IMR-90 (cell line): ENCODE results near the gene GALNT12. TPM values are rescaled to one million over a fixed set of nuclear protein-coding genes. Genes with fewer than 3 reads are reported as not detected.

ENCODE experiments used
- ATAC-seq: fragments of 200-7000 bp; cut with Tn5 transposase; 2 replicates; pipeline ENCODE4 v1.9.1; 2020; ENCODE audit warnings: low read depth, mild to moderate bottlenecking, moderate library complexity
- Bru-seq: library from RNA; stranded (reverse); fragments of 400-500 nt; gene quantifications from one replicate; lab custom pipeline; 2021; lab: Mats Ljungman, UMichigan
- BruChase-seq, 2 experiments: library from RNA; stranded (reverse); fragments of 400-500 nt; gene quantifications; one replicate each; lab custom pipeline; 2021; lab: Mats Ljungman, UMichigan
- BruUV-seq: library from RNA; stranded (reverse); fragments of 400-500 nt; replicated peaks from 2 replicates; lab custom pipeline; 2021; lab: Mats Ljungman, UMichigan
- CTCF ChIA-PET: fragments of 300-600 bp; formaldehyde crosslinking; extraction: SDS; loops from one replicate; lab custom pipeline; 2021; ENCODE audit warnings: antibody characterized with exemption; lab: Yijun Ruan, JAX
- POLR2A ChIA-PET: fragments of 300-600 bp; sonication (Branson Sonifier 250); formaldehyde crosslinking; loops from one replicate; lab custom pipeline; 2022; ENCODE audit warnings: antibody characterized with exemption; ENCODE audit not compliant: unreplicated experiment; lab: Charles Lee
- DNase-seq: peaks from one replicate; pipeline ENCODE4 v3.0.0; 2013
- H2AFZ ChIP-seq: replicated peaks from 2 replicates; pipeline ENCODE3; 2013; ENCODE audit warnings: low read length, mild to moderate bottlenecking; ENCODE audit not compliant: poor library complexity
- H2AK5ac ChIP-seq: 2 replicates; pipeline ENCODE4 v1.6.1; 2013; ENCODE audit warnings: low read depth, low read length, inconsistent platforms
- H2AK9ac ChIP-seq: replicated peaks from 2 replicates; pipeline ENCODE3; 2013; ENCODE audit warnings: mild to moderate bottlenecking, low read depth, low read length, moderate library complexity; ENCODE audit not compliant: poor library complexity
- H2BK120ac ChIP-seq: 2 replicates; pipeline ENCODE4 v1.6.1; 2013; ENCODE audit warnings: low read depth, low read length, inconsistent platforms
- H2BK15ac ChIP-seq: 3 replicates; pipeline ENCODE4 v1.6.1; 2013; ENCODE audit warnings: low read depth, low read length, inconsistent platforms
- H2BK20ac ChIP-seq: 2 replicates; pipeline ENCODE4 v1.6.1; 2013; ENCODE audit warnings: low read depth, mild to moderate bottlenecking, inconsistent platforms, low read length, moderate library complexity
- H2BK5ac ChIP-seq: 2 replicates; pipeline ENCODE4 v1.6.1; 2013; ENCODE audit warnings: mild to moderate bottlenecking, low read depth, low read length, inconsistent platforms; ENCODE audit not compliant: poor library complexity, severe bottlenecking
- H3K14ac ChIP-seq: replicated peaks from 2 replicates; pipeline ENCODE4 v1.6.1; 2013; ENCODE audit warnings: low read depth, low read length, inconsistent platforms
- H3K18ac ChIP-seq: 2 replicates; pipeline ENCODE4 v1.6.1; 2013; ENCODE audit warnings: low read depth, low read length, control low read depth
- H3K23ac ChIP-seq: 2 replicates; pipeline ENCODE4 v1.6.1; 2013; ENCODE audit warnings: low read depth, low read length, inconsistent platforms
- H3K27ac ChIP-seq: 2 replicates; pipeline ENCODE4 v1.5.1; 2013; ENCODE audit warnings: mild to moderate bottlenecking, control low read depth, low read length; ENCODE audit not compliant: insufficient read depth
- H3K27me3 ChIP-seq: 2 replicates; pipeline ENCODE4 v1.6.1; 2013; ENCODE audit warnings: low read length; ENCODE audit not compliant: control insufficient read depth, insufficient read depth
- H3K36me3 ChIP-seq: 2 replicates; pipeline ENCODE4 v1.6.1; 2013; ENCODE audit warnings: low read length, mixed read lengths; ENCODE audit not compliant: control insufficient read depth, insufficient read depth
- H3K4ac ChIP-seq: 2 replicates; pipeline ENCODE4 v1.6.1; 2013; ENCODE audit warnings: low read depth, low read length, inconsistent platforms
- H3K4me1 ChIP-seq: 2 replicates; pipeline ENCODE4 v1.6.1; 2013; ENCODE audit warnings: low read length, mixed read lengths; ENCODE audit not compliant: control insufficient read depth, insufficient read depth
- H3K4me2 ChIP-seq: 2 replicates; pipeline ENCODE4 v1.6.1; 2013; ENCODE audit warnings: low read depth, mild to moderate bottlenecking, control low read depth, low read length, moderate library complexity
- H3K4me3 ChIP-seq: 2 replicates; pipeline ENCODE4 v1.5.1; 2013; ENCODE audit warnings: low read depth, mild to moderate bottlenecking, control low read depth, low read length, moderate library complexity; ENCODE audit not compliant: insufficient read depth
- H3K56ac ChIP-seq: 2 replicates; pipeline ENCODE4 v1.6.1; 2013; ENCODE audit warnings: low read length, inconsistent platforms; ENCODE audit not compliant: insufficient read depth; ENCODE audit errors: extremely low read depth
- H3K79me1 ChIP-seq, 2 experiments: 2 replicates each; pipeline ENCODE4 v1.6.1; 2013; ENCODE audit warnings: low read length in 2 of 2, inconsistent platforms in 1 of 2, low read depth in 1 of 2
- H3K9ac ChIP-seq: 2 replicates; pipeline ENCODE4 v1.6.1; 2013; ENCODE audit warnings: low read depth, low read length, control low read depth
- H3K9me1 ChIP-seq: 2 replicates; pipeline ENCODE4 v1.6.1; 2013; ENCODE audit warnings: low read length, inconsistent platforms; ENCODE audit not compliant: insufficient read depth
- H3K9me3 ChIP-seq: 2 replicates; pipeline ENCODE4 v1.6.1; 2013; ENCODE audit warnings: low read length; ENCODE audit not compliant: control insufficient read depth, insufficient read depth
- H4K20me1 ChIP-seq: 2 replicates; pipeline ENCODE4 v1.6.1; 2013; ENCODE audit warnings: low read length, inconsistent platforms; ENCODE audit not compliant: insufficient read depth
- H4K5ac ChIP-seq: 2 replicates; pipeline ENCODE4 v1.6.1; 2013; ENCODE audit warnings: mild to moderate bottlenecking, low read depth, low read length, control low read depth
- H4K8ac ChIP-seq, 2 experiments: 2 replicates each; pipeline ENCODE4 v1.6.1; 2013; ENCODE audit warnings: low read depth in 2 of 2, low read length in 2 of 2, control low read depth in 1 of 2, inconsistent platforms in 1 of 2
- H4K91ac ChIP-seq: 2 replicates; pipeline ENCODE4 v1.6.1; 2013; ENCODE audit warnings: low read depth, low read length, inconsistent platforms; ENCODE audit not compliant: insufficient read depth
- CEBPB ChIP-seq: IDR thresholded peaks from 2 replicates; pipeline ENCODE4 v1.6.1; 2012; ENCODE audit warnings: low read depth, low read length, improper control_type of control experiment
- CTCF ChIP-seq: conservative IDR thresholded peaks from 2 replicates; pipeline ENCODE4 v1.5.1; 2012; ENCODE audit warnings: mild to moderate bottlenecking, low read depth, low read length, improper control_type of control experiment
- NFE2L2 ChIP-seq: fragments of 150-350 bp; IDR thresholded peaks from 2 replicates; pipeline ENCODE4 v1.6.1; 2016; ENCODE audit warnings: low read depth, mild to moderate bottlenecking, low read length
- POLR2A ChIP-seq: IDR thresholded peaks from 2 replicates; pipeline ENCODE4 v1.6.1; 2012; ENCODE audit warnings: mild to moderate bottlenecking, low read depth, low read length
- RCOR1 ChIP-seq: IDR thresholded peaks from 2 replicates; pipeline ENCODE4 v1.6.1; 2012; ENCODE audit warnings: mild to moderate bottlenecking, low read length, improper control_type of control experiment; ENCODE audit not compliant: insufficient replicate concordance
- RFX5 ChIP-seq: IDR thresholded peaks from 2 replicates; pipeline ENCODE4 v1.8.0; 2012; ENCODE audit warnings: low read depth, mild to moderate bottlenecking, low read length, moderate library complexity
- USF2 ChIP-seq: fragments of 150-350 bp; IDR thresholded peaks from 2 replicates; pipeline ENCODE4 v1.6.1; 2017; ENCODE audit warnings: mild to moderate bottlenecking, antibody characterized with exemption, low read length, low read depth
- WGBS, 2 experiments: methylation state at CpG; one replicate each; pipeline versions ENCODE4 v1.1.5 to v1.1.7; 2013; ENCODE audit warnings: missing lambda C conversion rate in 2 of 2; ENCODE audit not compliant: insufficient read length in 1 of 2; ENCODE audit errors: extremely low coverage in 2 of 2; 5-methylcytosine and 5-hydroxymethylcytosine counted together
- dilution Hi-C: fragments of 300-500 bp; cut with HindIII; formaldehyde crosslinking; loops from one replicate; pipeline ENCODE4 v1.14.3; 2018; ENCODE audit warnings: low sequenced_read_pairs; ENCODE audit not compliant: unreplicated experiment
- in situ Hi-C: fragments of 300-500 bp; cut with MboI; formaldehyde crosslinking; loops from 3 replicates; pipeline ENCODE4 v1.14.3; 2019; ENCODE audit warnings: low sequenced_read_pairs, inconsistent platforms, mixed read lengths
- intact Hi-C: fragments of 100-400 bp; cut with micrococcal nuclease; formaldehyde crosslinking; loops from 2 replicates; pipeline ENCODE4 v1.10.0; 2022
- long read RNA-seq: library from polyadenylated mRNA; unstranded; transcript quantifications from one replicate; pipeline ENCODE4 v2.0.0, GENCODE V29; 2021; ENCODE audit not compliant: unreplicated experiment
- polyA plus RNA-seq, 3 experiments: library from polyadenylated mRNA; depleted of rRNA; stranded (reverse); fragments of >200 nt; gene quantifications; 2 replicates each; pipeline ENCODE4 v1.2.3, GENCODE V29; 2012; ENCODE audit warnings: low replicate concordance in 1 of 3
- total RNA-seq: library from RNA; depleted of rRNA; stranded (reverse); fragments of >200 nt; gene quantifications from 2 replicates; pipeline ENCODE4 v1.2.3, GENCODE V29; 2012; rRNA removed
- TF ChIP-seq, protein P1 (sequence below): fragments of 150-350 bp; IDR thresholded peaks from 2 replicates; pipeline ENCODE4 v1.6.1; 2016; ENCODE audit warnings: low read depth, mild to moderate bottlenecking, low read length, moderate library complexity, borderline replicate concordance

Gene GALNT12, protein sequence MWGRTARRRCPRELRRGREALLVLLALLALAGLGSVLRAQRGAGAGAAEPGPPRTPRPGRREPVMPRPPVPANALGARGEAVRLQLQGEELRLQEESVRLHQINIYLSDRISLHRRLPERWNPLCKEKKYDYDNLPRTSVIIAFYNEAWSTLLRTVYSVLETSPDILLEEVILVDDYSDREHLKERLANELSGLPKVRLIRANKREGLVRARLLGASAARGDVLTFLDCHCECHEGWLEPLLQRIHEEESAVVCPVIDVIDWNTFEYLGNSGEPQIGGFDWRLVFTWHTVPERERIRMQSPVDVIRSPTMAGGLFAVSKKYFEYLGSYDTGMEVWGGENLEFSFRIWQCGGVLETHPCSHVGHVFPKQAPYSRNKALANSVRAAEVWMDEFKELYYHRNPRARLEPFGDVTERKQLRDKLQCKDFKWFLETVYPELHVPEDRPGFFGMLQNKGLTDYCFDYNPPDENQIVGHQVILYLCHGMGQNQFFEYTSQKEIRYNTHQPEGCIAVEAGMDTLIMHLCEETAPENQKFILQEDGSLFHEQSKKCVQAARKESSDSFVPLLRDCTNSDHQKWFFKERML
- total RNA-seq (2.5 TPM in 2 replicates), polyA plus RNA-seq (2012; rRNA removed) (2.0 and 2.3 TPM in 2 replicates), Bru-seq, nascent RNA (percentile 48 among the genes with signal in this experiment), BruChase-seq, experiment 1, labeled RNA remaining after a 6-hour chase (percentile 54 among the genes with signal in this experiment), BruChase-seq, experiment 2, labeled RNA remaining after a 2-hour chase (percentile 42 among the genes with signal in this experiment)
- polyA plus RNA-seq (2012; cell fraction: cytosol; rRNA removed) = 1.8 and 4.3 TPM in 2 replicates
- 2.1 and 6.0 TPM in 2 replicates for polyA plus RNA-seq (2012; cell fraction: nucleus; rRNA removed; ENCODE audit: low replicate concordance)
- long read RNA-seq, transcript GALNT12-201 (10 exons, 2,735 nt) = major isoform, 19 of 26 reads
- long read RNA-seq, partial matches to known transcripts = 2 of 26 reads
- long read RNA-seq, other reads (novel, unspliced or antisense) = 4 of 26 reads

DNA sequence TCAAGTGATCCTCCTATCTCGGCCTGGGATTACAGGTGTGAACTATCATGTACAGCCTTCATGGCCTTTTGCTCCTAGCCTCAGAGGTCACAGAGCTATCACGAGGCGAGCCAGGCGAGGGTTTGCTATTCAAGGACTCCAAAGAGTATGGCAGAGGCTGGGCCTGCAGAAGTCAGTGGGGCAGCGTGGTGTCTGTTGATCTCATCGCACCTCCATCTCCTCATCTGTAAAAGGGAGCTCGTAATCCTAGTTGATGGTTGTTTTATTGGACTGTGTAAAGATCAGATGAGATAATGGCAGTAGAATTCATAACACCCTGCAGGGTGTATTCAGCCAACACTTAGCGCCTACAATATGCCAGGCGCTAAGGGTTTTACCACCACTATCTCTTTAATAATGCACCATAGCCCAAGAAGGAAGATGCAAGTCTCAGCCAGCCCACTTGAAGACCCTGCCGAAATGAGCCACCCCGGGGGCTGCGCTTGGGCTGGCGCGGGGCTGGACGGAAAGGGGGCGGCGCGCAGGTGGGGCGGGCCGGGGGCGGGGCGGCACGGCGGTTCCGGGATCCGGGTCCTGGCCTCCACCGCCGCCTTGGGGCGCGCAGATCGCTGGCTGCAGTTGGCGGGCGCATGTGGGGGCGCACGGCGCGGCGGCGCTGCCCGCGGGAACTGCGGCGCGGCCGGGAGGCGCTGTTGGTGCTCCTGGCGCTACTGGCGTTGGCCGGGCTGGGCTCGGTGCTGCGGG, at the start of gene GALNT12:
GALNT12 (plus strand) TSS at position 601 of the 744 bp plus-strand sequence; CDS start at position 630, 29 bp downstream.
- POLR2A ChIA-PET = interaction anchor here (0.6 kb wide), 1 partner anchor 470 kb away, joined by 3 read pairs; no protein-coding TSS in a partner anchor
- dilution Hi-C loops = no loop called here
- no peak within 1 kb of the TSS for H3K27ac ChIP-seq
- peaks cover 13% of the 10 kb centered on the region for H3K27me3 ChIP-seq
- no TSS peak for BruUV-seq
- intact Hi-C loops = no loop called here
- WGBS, 2 experiments = 6% methylated on average over 7 of the region's 51 CpGs; no CpG with 5 or more reads in 1 of the 2 experiments
- H3K56ac ChIP-seq = no peak within 1 kb of the TSS
- no peak within 1 kb of the TSS for H4K91ac ChIP-seq
- H3K79me1 ChIP-seq = no peaks in the 10 kb centered on the region
- H3K9ac ChIP-seq = peak within 1 kb of the TSS; percentile 28; the same call in 1 of the 2 replicates
- no peak within 1 kb of the TSS for H4K8ac ChIP-seq
- H3K18ac ChIP-seq = peak within 1 kb of the TSS; percentile 12; the same call in 1 of the 2 replicates
- peak within 1 kb of the TSS; percentile 15; the same call in 1 of the 2 replicates for H4K5ac ChIP-seq
- no peak within 1 kb of the TSS for H2BK120ac ChIP-seq
- peaks cover 6% of the 10 kb centered on the region for H3K9me1 ChIP-seq
- H3K4me3 ChIP-seq = peak within 1 kb of the TSS; percentile 70
- no peak within 1 kb of the TSS for H2BK15ac ChIP-seq
- H2BK20ac ChIP-seq = peak within 1 kb of the TSS; percentile 5; the same call in 1 of the 2 replicates
- H2AK9ac ChIP-seq = peak within 1 kb of the TSS; percentile 70
- CTCF ChIA-PET = interaction anchor here (1.3 kb wide), 1 partner anchor 11 kb away, joined by 3 read pairs; no protein-coding TSS in a partner anchor
- H2AK5ac ChIP-seq = peak within 1 kb of the TSS; percentile 60
- no peaks in the 10 kb centered on the region for H3K36me3 ChIP-seq
- H4K20me1 ChIP-seq = no peaks in the 10 kb centered on the region
- in situ Hi-C loops = no loop called here
- H3K14ac ChIP-seq = 0 out of 2 replicates have a peak within 1 kb of the TSS, but pooled peaks have one; percentile 1
- no peaks in the 10 kb centered on the region for H3K9me3 ChIP-seq
- no peak for DNase-seq
- no peak within 1 kb of the TSS for H3K4ac ChIP-seq
- H2BK5ac ChIP-seq = no peak within 1 kb of the TSS
- peaks cover 23% of the 10 kb centered on the region for H3K4me1 ChIP-seq
- peak; percentile 58 for ATAC-seq
- H2AFZ ChIP-seq = peak within 1 kb of the TSS; percentile 90
- 0 out of 2 replicates have a peak within 1 kb of the TSS, but pooled peaks have one; percentile 16 for H3K23ac ChIP-seq
- H3K4me2 ChIP-seq = peak within 1 kb of the TSS; percentile 96
- TF ChIP-seq RCOR1 = no peak
- no peak for TF ChIP-seq NFE2L2
- TF ChIP-seq CEBPB = no peak
- no peak for TF ChIP-seq POLR2A
- no peak for TF ChIP-seq CTCF
- no peak for TF ChIP-seq USF2
- no peak for TF ChIP-seq RFX5
- TF ChIP-seq, protein P1, sequence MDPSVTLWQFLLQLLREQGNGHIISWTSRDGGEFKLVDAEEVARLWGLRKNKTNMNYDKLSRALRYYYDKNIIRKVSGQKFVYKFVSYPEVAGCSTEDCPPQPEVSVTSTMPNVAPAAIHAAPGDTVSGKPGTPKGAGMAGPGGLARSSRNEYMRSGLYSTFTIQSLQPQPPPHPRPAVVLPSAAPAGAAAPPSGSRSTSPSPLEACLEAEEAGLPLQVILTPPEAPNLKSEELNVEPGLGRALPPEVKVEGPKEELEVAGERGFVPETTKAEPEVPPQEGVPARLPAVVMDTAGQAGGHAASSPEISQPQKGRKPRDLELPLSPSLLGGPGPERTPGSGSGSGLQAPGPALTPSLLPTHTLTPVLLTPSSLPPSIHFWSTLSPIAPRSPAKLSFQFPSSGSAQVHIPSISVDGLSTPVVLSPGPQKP = no peak
